Testis (tissue), 3 donors: ENCODE data around the gene FRMD4B. TPM values are rescaled to one million over a fixed set of nuclear protein-coding genes. Genes with fewer than 3 reads are reported as not detected.

ENCODE experiments used
- DNase-seq: peaks from one replicate; pipeline ENCODE4 v3.0.0-alpha.2; 2019
- H3K27ac ChIP-seq, 2 donors: fragments of 200-600 bp; sonication (generic); one replicate each; pipeline ENCODE4 v1.5.1; 2019
- H3K27me3 ChIP-seq: fragments of 200-600 bp; sonication (generic); one replicate; pipeline ENCODE4 v1.5.1; 2019
- H3K36me3 ChIP-seq: fragments of 200-600 bp; sonication (generic); one replicate; pipeline ENCODE4 v1.5.1; 2017; ENCODE audit warnings: low read depth; ENCODE audit errors: missing control alignments
- H3K4me1 ChIP-seq: fragments of 200-600 bp; sonication (generic); one replicate; pipeline ENCODE4 v1.5.1; 2019
- H3K4me3 ChIP-seq, 2 donors: fragments of 200-600 bp; sonication (generic); one replicate each; pipeline ENCODE4 v1.5.1; 2017 to 2019
- H3K9me3 ChIP-seq: fragments of 200-600 bp; sonication (generic); one replicate; pipeline ENCODE4 v1.5.1; 2017
- POLR2A ChIP-seq: fragments of 450-650 bp; IDR thresholded peaks from one replicate; pipeline ENCODE4 v1.6.1; 2017; ENCODE audit warnings: antibody characterized with exemption, mild to moderate bottlenecking, moderate library complexity
- WGBS, 2 donors: methylation state at CpG; one replicate each; pipeline ENCODE4 v1.1.5; 2018; 5-methylcytosine and 5-hydroxymethylcytosine counted together
- intact Hi-C: fragments of 100-400 bp; cut with DNase I; formaldehyde crosslinking; loops from one replicate; pipeline ENCODE4 v1.15.1; 2023; ENCODE audit warnings: low total_unique reads
- polyA plus RNA-seq: library from polyadenylated mRNA; stranded (reverse); fragments of 350-450 nt; fragmentation: Illumina TruSeq; extraction: RNeasy Lipid Tissue Mini Kit (QIAGEN cat#74804); gene quantifications from one replicate; pipeline ENCODE4 v1.2.3, GENCODE V29; 2014; ENCODE audit warnings: low read depth, low replicate concordance; ENCODE audit not compliant: insufficient read depth
- total RNA-seq, 2 donors: library from RNA; depleted of rRNA; stranded (reverse); fragments of >200 nt; gene quantifications; one replicate each; pipeline ENCODE4 v1.2.3, GENCODE V29; 2016
- TF ChIP-seq, protein P1 (sequence below), 3 experiments: fragments of 450-650 bp in 2 of 3; fragments of 200-600 bp in 1 of 3; sonication (generic) in 1 of 3; IDR thresholded peaks; one replicate each; pipeline ENCODE4 v1.5.1; 2016 to 2019; ENCODE audit warnings: antibody characterized with exemption in 3 of 3, mild to moderate bottlenecking in 2 of 3, moderate library complexity in 1 of 3

FRMD4B gene
- total and polyA plus RNA-seq, 3 donors from 2014 or later, result 10.2 to 17.8 (median 13.7) TPM

DNA sequence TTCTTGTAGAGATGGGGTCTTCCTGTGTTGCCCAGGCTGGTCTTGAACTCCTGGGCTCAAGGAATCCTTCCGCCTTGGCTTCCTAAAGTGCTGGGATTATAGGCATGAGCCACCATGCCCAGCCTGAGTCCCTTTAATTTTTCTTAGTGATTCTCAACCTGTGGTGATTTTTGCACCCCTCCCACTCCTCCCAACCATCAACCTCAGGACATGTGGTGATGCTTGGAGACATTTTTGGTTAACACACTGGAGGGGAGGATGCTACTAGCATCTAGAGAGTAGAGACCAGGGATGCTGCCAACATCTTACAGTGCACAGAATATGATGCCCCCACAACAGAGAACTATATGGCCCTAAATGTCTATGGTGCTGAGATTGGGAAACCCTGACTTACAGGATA lies 180.5 kb downstream of the FRMD4B start:
- H3K27me3 ChIP-seq, result no peaks in the 10 kb centered on the region
- TF ChIP-seq, protein P1, sequence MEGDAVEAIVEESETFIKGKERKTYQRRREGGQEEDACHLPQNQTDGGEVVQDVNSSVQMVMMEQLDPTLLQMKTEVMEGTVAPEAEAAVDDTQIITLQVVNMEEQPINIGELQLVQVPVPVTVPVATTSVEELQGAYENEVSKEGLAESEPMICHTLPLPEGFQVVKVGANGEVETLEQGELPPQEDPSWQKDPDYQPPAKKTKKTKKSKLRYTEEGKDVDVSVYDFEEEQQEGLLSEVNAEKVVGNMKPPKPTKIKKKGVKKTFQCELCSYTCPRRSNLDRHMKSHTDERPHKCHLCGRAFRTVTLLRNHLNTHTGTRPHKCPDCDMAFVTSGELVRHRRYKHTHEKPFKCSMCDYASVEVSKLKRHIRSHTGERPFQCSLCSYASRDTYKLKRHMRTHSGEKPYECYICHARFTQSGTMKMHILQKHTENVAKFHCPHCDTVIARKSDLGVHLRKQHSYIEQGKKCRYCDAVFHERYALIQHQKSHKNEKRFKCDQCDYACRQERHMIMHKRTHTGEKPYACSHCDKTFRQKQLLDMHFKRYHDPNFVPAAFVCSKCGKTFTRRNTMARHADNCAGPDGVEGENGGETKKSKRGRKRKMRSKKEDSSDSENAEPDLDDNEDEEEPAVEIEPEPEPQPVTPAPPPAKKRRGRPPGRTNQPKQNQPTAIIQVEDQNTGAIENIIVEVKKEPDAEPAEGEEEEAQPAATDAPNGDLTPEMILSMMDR (IDR thresholded peaks at IDR 0.05), result no peak
- no peak for TF ChIP-seq POLR2A
- DNase-seq, result no peak
- intact Hi-C loops, result no loop called here
- H3K27ac ChIP-seq, result no peak overlapping the region
- no peaks in the 10 kb centered on the region for H3K9me3 ChIP-seq
- H3K4me1 ChIP-seq, result no peaks in the 10 kb centered on the region
- H3K36me3 ChIP-seq, result no peaks in the 10 kb centered on the region
- WGBS, 2 donors, result 89 to 96% methylated on average over 1 of the region's 1 CpG
- no peak overlapping the region for H3K4me3 ChIP-seq

DNA sequence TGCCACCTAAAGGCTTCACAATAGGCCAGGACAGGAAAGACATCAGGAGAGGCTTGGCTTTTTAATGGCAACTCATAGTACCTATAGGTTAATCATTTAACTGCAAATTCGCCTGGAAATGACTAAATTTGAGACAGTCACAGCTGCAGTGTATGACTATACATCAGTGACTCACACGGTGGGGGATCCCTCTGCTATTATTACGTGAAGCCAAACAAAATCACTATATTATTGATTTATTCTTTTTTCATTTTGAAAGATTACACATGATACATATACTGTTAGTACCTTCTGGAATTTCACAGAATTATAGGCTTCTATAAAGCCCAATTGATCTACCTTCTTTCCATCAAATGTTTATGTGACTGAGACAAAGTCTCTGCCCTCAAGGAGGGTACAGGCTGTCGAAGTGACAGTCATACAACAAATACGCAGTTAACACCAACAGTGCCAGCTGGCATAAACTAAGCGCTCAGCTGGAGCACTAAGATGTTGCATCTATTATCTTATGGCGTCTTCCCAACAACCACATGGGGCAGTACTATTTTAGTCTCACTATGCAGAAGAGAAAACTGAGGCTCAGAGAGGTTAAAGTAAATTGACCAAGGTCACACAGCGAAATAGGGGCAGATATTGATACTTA lies 181.5 kb downstream of the FRMD4B start:
- no peaks in the 10 kb centered on the region for H3K36me3 ChIP-seq
- no peak overlapping the region for H3K4me3 ChIP-seq
- no peaks in the 10 kb centered on the region for H3K9me3 ChIP-seq
- TF ChIP-seq, protein P1 (IDR thresholded peaks at IDR 0.05), result no peak
- no peak for TF ChIP-seq POLR2A
- no peaks in the 10 kb centered on the region for H3K4me1 ChIP-seq
- H3K27ac ChIP-seq, result no peak overlapping the region
- WGBS, 2 donors, result 74 to 82% methylated on average over 8 of the region's 8 CpGs
- no peaks in the 10 kb centered on the region for H3K27me3 ChIP-seq
- intact Hi-C loops, result no loop called here
- no peak for DNase-seq

DNA sequence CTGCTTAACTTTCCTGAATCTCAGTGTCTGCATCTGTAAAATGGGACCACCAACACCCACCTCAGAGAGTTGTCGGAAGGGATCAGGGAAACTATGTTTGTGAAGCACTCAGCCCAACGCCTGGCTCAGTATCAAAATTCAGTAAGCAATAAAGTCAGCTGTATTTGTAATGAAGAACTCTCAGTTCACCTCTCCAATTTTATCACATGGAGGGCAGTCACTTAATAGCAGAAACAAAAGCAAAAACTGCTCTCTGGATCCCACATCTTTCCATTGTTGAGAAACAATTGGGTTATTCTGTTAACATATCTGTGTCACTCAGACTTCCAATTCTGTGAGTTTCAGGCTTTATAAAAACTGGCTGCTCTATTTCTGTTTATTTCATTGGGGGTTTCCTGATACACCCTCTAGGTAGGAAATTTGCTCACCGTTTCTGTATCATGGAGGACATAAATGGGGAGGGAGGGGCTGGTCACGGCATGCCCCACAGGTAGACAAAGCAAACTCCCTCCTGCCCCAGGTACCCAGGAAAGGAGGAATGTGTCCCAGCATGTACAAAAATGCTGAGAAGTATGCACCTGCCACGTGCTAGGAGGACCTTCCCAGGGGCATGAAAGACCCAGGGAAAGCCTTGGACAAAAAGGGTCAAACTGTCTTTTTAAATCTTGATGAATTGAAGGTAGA lies 182.1 kb downstream of the FRMD4B start:
- intact Hi-C loops, result no loop called here
- Histone ChIP-seq H3K27me3 (no peaks in the 10 kb centered on the region), H3K27ac (no peak overlapping the region), H3K9me3 (no peaks in the 10 kb centered on the region), H3K4me1 (no peaks in the 10 kb centered on the region), H3K4me3 (no peak overlapping the region), H3K36me3 (no peaks in the 10 kb centered on the region)
- TF ChIP-seq, protein P1 (IDR thresholded peaks at IDR 0.05), result no peak
- no peak for TF ChIP-seq POLR2A
- WGBS, 2 donors, result 69 to 84% methylated on average over 5 of the region's 5 CpGs
- no peak for DNase-seq

DNA sequence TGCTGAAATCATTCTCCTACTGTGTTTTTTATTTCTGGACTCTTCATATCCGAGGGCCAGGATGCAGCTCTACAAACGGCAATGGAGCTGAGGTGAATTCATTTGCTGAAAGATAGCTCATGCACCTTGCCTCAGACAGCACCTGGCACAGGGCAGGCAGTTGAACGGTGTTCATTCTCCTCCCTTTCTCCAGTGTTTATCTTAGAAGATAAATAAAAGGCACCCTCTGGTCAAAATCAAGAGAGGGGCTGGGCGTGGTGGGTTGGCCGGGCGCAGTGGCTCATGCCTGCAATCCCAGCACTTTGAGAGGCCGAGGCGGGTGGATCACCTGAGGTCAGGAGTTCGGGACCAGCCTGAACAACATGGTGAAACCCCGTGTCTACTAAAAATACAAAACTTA lies 184.2 kb downstream of the FRMD4B start:
- Histone ChIP-seq H3K36me3 (no peaks in the 10 kb centered on the region), H3K4me1 (no peaks in the 10 kb centered on the region), H3K4me3 (no peak overlapping the region), H3K9me3 (no peaks in the 10 kb centered on the region), H3K27me3 (no peaks in the 10 kb centered on the region), H3K27ac (no peak overlapping the region)
- no peak for TF ChIP-seq POLR2A
- TF ChIP-seq, protein P1 (IDR thresholded peaks at IDR 0.05), result no peak
- no peak for DNase-seq
- 86 to 87% methylated on average over 10 of the region's 10 CpGs for WGBS, 2 donors
- intact Hi-C loops, result no loop called here
